ENCODE measurements around the gene MYO18A. TPM values are rescaled to one million over a fixed set of nuclear protein-coding genes. Genes with fewer than 3 reads are reported as not detected.

Gene MYO18A
- total and polyA plus RNA-seq, 10 of the 15 experiments (the other 5 are each of a cell fraction or from before 2014, with no cell fraction given), result 2.9 to 66.0 (median 24.5) TPM

GRCh38 chr17:29116804-29117753 lies 63.1 kb downstream of the MYO18A start (continued):
- peak; percentile 67 for TF ChIP-seq SMC3 (IDR thresholded peaks at IDR 0.05; ENCODE audit: borderline replicate concordance, low read length)
- TF ChIP-seq CREM (IDR thresholded peaks at IDR 0.05; ENCODE audit: low read depth), result no peak
- TF ChIP-seq CUX1 (IDR thresholded peaks at IDR 0.05; ENCODE audit: insufficient replicate concordance, low read depth, low read length), result no peak
- no peak for TF ChIP-seq RAD51 (IDR thresholded peaks at IDR 0.05)
- TF ChIP-seq HCFC1 (IDR thresholded peaks at IDR 0.05; ENCODE audit: low read length), result no peak
- no peak for TF ChIP-seq ATF7 (IDR thresholded peaks at IDR 0.05; ENCODE audit: low read depth)
- no peak for TF ChIP-seq HDAC2 (IDR thresholded peaks at IDR 0.05)
- no peak for TF ChIP-seq NFYA (IDR thresholded peaks at IDR 0.05; ENCODE audit: borderline replicate concordance, low read depth, low read length)
- peak; percentile 70 for TF ChIP-seq RAD21 (IDR thresholded peaks at IDR 0.05; ENCODE audit: insufficient read depth, low read depth, low read length)
- TF ChIP-seq MLLT1 (IDR thresholded peaks at IDR 0.05), result no peak
- TF ChIP-seq YY1 (IDR thresholded peaks at IDR 0.05; ENCODE audit: low read depth, low read length), result 0 out of 2 replicates have a peak, but pooled peaks have one; percentile 36
- TF ChIP-seq HDGF (IDR thresholded peaks at IDR 0.05), result no peak

Data from GM12878 (cell line).